ENCODE data around the gene AGTRAP. TPM values are rescaled to one million over a fixed set of nuclear protein-coding genes. Genes with fewer than 3 reads are reported as not detected.
A peak's percentile ranks its signal among the peaks of the same experiment; 100 is the strongest.

Gene AGTRAP
- 15.7 TPM for total RNA-seq

GRCh38 chr1:11735854-11736745, at the start of gene AGTRAP:
Gene AGTRAP, plus strand, starts transcription at chr1:11736136. Its CDS starts 73 bp downstream, at chr1:11736209.
- no peaks in the 10 kb centered on the region for H3K9me3 ChIP-seq (ENCODE audit: control insufficient read depth in 3 of 3, low read length in 3 of 3)
- H3K27ac ChIP-seq (ENCODE audit: low read depth, low read length) = peak within 1 kb of the TSS; percentile 90
- peaks cover 18 to 39% (median 27%) of the 10 kb centered on the region in 3 donors for H3K4me1 ChIP-seq (ENCODE audit: control insufficient read depth in 3 of 3, insufficient read depth in 3 of 3, low read length in 3 of 3)
- peak within 1 kb of the TSS; percentile 89 to 96 (median 94) for H3K9ac ChIP-seq (ENCODE audit: low read depth in 1 of 3, low read length in 3 of 3)
- H3K36me3 ChIP-seq (ENCODE audit: control insufficient read depth in 3 of 3, insufficient read depth in 3 of 3, low read length in 3 of 3) = peaks cover 0 to 2% (median 0%) of the 10 kb centered on the region in 3 donors
- peak within 1 kb of the TSS; percentile 98 to 100 (median 99) for H3K4me3 ChIP-seq (ENCODE audit: low read length in 3 of 3)
- H3K27me3 ChIP-seq (ENCODE audit: control insufficient read depth in 3 of 3, insufficient read depth in 3 of 3, low read length in 3 of 3) = no peaks in the 10 kb centered on the region

- H3K4me1 ChIP-seq (ENCODE audit: control insufficient read depth in 3 of 3, insufficient read depth in 3 of 3, low read length in 3 of 3) = peaks cover 7 to 11% (median 8%) of the 10 kb centered on the region in 3 donors
- H3K9ac ChIP-seq (ENCODE audit: low read depth in 1 of 3, low read length in 3 of 3) = no peak overlapping the region
- H3K27me3 ChIP-seq (ENCODE audit: control insufficient read depth in 3 of 3, insufficient read depth in 3 of 3, low read length in 3 of 3) = peaks cover 38 to 50% (median 41%) of the 10 kb centered on the region in 3 donors
- H3K4me3 ChIP-seq (ENCODE audit: low read length in 3 of 3) = no peak overlapping the region
- no peak overlapping the region for H3K27ac ChIP-seq (ENCODE audit: low read depth, low read length)
- H3K36me3 ChIP-seq (ENCODE audit: control insufficient read depth in 3 of 3, insufficient read depth in 3 of 3, low read length in 3 of 3) = no peaks in the 10 kb centered on the region
- no peaks in the 10 kb centered on the region for H3K9me3 ChIP-seq (ENCODE audit: control insufficient read depth in 3 of 3, low read length in 3 of 3)
Observed at GRCh38 chr1:11688506-11688905, 47.4 kb upstream of the AGTRAP start.

GRCh38 chr1:11690397-11691301, 45.3 kb upstream of the AGTRAP start:
- H3K9ac ChIP-seq (ENCODE audit: low read depth in 1 of 3, low read length in 3 of 3) = no peak overlapping the region

GRCh38 chr1:11691302-11691914, 44.5 kb upstream of the AGTRAP start, which contains the start of gene DRAXIN:
Gene DRAXIN, plus strand, starts transcription at chr1:11691710. Its CDS starts 14,549 bp downstream, at chr1:11706259.
- H3K27me3 ChIP-seq (ENCODE audit: control insufficient read depth in 3 of 3, insufficient read depth in 3 of 3, low read length in 3 of 3) = peaks cover 57 to 67% (median 58%) of the 10 kb centered on the region in 3 donors
- no peak within 1 kb of the TSS for H3K9ac ChIP-seq (ENCODE audit: low read depth in 1 of 3, low read length in 3 of 3)
- H3K36me3 ChIP-seq (ENCODE audit: control insufficient read depth in 3 of 3, insufficient read depth in 3 of 3, low read length in 3 of 3) = no peaks in the 10 kb centered on the region
- H3K27ac ChIP-seq (ENCODE audit: low read depth, low read length) = no peak within 1 kb of the TSS
- H3K9me3 ChIP-seq (ENCODE audit: control insufficient read depth in 3 of 3, low read length in 3 of 3) = no peaks in the 10 kb centered on the region
- peaks cover 8 to 14% (median 12%) of the 10 kb centered on the region in 3 donors for H3K4me1 ChIP-seq (ENCODE audit: control insufficient read depth in 3 of 3, insufficient read depth in 3 of 3, low read length in 3 of 3)
- peak within 1 kb of the TSS in 1 of 3 donors; percentile 41 for H3K4me3 ChIP-seq (ENCODE audit: low read length in 3 of 3)

More at GRCh38 chr1:11690397-11691301, 45.3 kb upstream of the AGTRAP start:
- Histone ChIP-seq H3K4me1 (ENCODE audit: control insufficient read depth in 3 of 3, insufficient read depth in 3 of 3, low read length in 3 of 3) (peaks cover 8 to 14% (median 12%) of the 10 kb centered on the region in 3 donors), H3K9me3 (ENCODE audit: control insufficient read depth in 3 of 3, low read length in 3 of 3) (no peaks in the 10 kb centered on the region), H3K27me3 (ENCODE audit: control insufficient read depth in 3 of 3, insufficient read depth in 3 of 3, low read length in 3 of 3) (peaks cover 55 to 67% (median 57%) of the 10 kb centered on the region in 3 donors), H3K27ac (ENCODE audit: low read depth, low read length) (no peak overlapping the region), H3K36me3 (ENCODE audit: control insufficient read depth in 3 of 3, insufficient read depth in 3 of 3, low read length in 3 of 3) (no peaks in the 10 kb centered on the region), H3K4me3 (ENCODE audit: low read length in 3 of 3) (peak overlapping the region in 1 of 3 donors; percentile 6)

GRCh38 chr1:11691928-11692711, 43.8 kb upstream of the AGTRAP start:
- H3K4me1 ChIP-seq (ENCODE audit: control insufficient read depth in 3 of 3, insufficient read depth in 3 of 3, low read length in 3 of 3) = peaks cover 8 to 14% (median 12%) of the 10 kb centered on the region in 3 donors
- H3K9ac ChIP-seq (ENCODE audit: low read depth in 1 of 3, low read length in 3 of 3) = no peak overlapping the region
- H3K36me3 ChIP-seq (ENCODE audit: control insufficient read depth in 3 of 3, insufficient read depth in 3 of 3, low read length in 3 of 3) = no peaks in the 10 kb centered on the region
- H3K27ac ChIP-seq (ENCODE audit: low read depth, low read length) = no peak overlapping the region
- no peak overlapping the region for H3K4me3 ChIP-seq (ENCODE audit: low read length in 3 of 3)
- H3K9me3 ChIP-seq (ENCODE audit: control insufficient read depth in 3 of 3, low read length in 3 of 3) = no peaks in the 10 kb centered on the region
- peaks cover 57 to 68% (median 60%) of the 10 kb centered on the region in 3 donors for H3K27me3 ChIP-seq (ENCODE audit: control insufficient read depth in 3 of 3, insufficient read depth in 3 of 3, low read length in 3 of 3)

- H3K27me3 ChIP-seq (ENCODE audit: control insufficient read depth in 3 of 3, insufficient read depth in 3 of 3, low read length in 3 of 3) = peaks cover 60 to 72% (median 70%) of the 10 kb centered on the region in 3 donors
- H3K36me3 ChIP-seq (ENCODE audit: control insufficient read depth in 3 of 3, insufficient read depth in 3 of 3, low read length in 3 of 3) = no peaks in the 10 kb centered on the region
- no peak overlapping the region for H3K4me3 ChIP-seq (ENCODE audit: low read length in 3 of 3)
- H3K4me1 ChIP-seq (ENCODE audit: control insufficient read depth in 3 of 3, insufficient read depth in 3 of 3, low read length in 3 of 3) = peaks cover 8 to 14% (median 12%) of the 10 kb centered on the region in 3 donors
- no peak overlapping the region for H3K27ac ChIP-seq (ENCODE audit: low read depth, low read length)
- H3K9ac ChIP-seq (ENCODE audit: low read depth in 1 of 3, low read length in 3 of 3) = no peak overlapping the region
- H3K9me3 ChIP-seq (ENCODE audit: control insufficient read depth in 3 of 3, low read length in 3 of 3) = no peaks in the 10 kb centered on the region
Observed at GRCh38 chr1:11693024-11693590, 42.8 kb upstream of the AGTRAP start.

DNA sequence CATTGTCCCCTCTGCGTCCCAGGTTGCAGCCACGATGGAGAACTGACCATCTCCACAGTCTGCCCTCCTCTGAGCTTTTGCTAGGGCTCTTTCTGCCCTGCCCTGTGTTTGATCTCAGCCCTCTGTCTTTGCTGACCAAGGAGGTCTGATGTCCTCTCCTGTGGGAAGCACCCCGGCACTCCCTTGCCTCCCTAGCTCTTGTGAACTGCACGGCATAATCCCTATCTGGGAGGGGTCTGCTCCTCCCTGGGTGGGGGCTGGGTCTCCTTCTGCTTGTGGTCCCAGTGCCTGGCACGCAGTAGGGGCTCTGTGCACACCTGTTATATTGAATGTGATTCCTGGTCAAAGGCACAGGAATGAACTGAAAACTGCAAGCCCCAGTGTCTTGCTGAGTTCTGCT, 42.0 kb upstream of the AGTRAP start:
- Histone ChIP-seq H3K4me1 (ENCODE audit: control insufficient read depth in 3 of 3, insufficient read depth in 3 of 3, low read length in 3 of 3) (peaks cover 8 to 14% (median 12%) of the 10 kb centered on the region in 3 donors), H3K36me3 (ENCODE audit: control insufficient read depth in 3 of 3, insufficient read depth in 3 of 3, low read length in 3 of 3) (no peaks in the 10 kb centered on the region), H3K9me3 (ENCODE audit: control insufficient read depth in 3 of 3, low read length in 3 of 3) (no peaks in the 10 kb centered on the region), H3K27ac (ENCODE audit: low read depth, low read length) (no peak overlapping the region), H3K9ac (ENCODE audit: low read depth in 1 of 3, low read length in 3 of 3) (peak overlapping the region in 1 of 3 donors; percentile 3), H3K27me3 (ENCODE audit: control insufficient read depth in 3 of 3, insufficient read depth in 3 of 3, low read length in 3 of 3) (peaks cover 58 to 75% (median 72%) of the 10 kb centered on the region in 3 donors), H3K4me3 (ENCODE audit: low read length in 3 of 3) (no peak overlapping the region)

DNA sequence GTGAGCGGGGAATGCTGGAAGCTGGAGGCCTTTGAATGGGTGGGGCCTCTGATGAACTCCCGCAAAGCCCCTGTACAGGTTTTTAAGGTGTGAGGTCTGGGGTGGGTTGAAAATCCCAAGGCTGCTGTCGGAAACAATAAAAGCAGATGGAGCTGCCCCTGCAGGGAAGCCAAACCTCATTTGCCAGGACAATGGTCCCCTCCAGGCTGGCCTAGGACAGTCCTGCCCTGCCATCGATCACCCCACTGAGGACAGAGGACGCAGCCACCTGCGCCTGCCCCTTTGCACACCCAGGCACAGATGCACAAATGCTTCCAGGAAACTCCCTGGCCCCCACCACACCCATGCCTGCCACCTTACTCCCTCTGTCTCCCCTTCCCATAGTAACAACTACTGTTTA, 40.1 kb upstream of the AGTRAP start:
- Histone ChIP-seq H3K36me3 (ENCODE audit: control insufficient read depth in 3 of 3, insufficient read depth in 3 of 3, low read length in 3 of 3) (no peaks in the 10 kb centered on the region), H3K27ac (ENCODE audit: low read depth, low read length) (no peak overlapping the region), H3K27me3 (ENCODE audit: control insufficient read depth in 3 of 3, insufficient read depth in 3 of 3, low read length in 3 of 3) (peaks cover 47 to 69% (median 67%) of the 10 kb centered on the region in 3 donors), H3K4me1 (ENCODE audit: control insufficient read depth in 3 of 3, insufficient read depth in 3 of 3, low read length in 3 of 3) (peaks cover 10 to 17% (median 14%) of the 10 kb centered on the region in 3 donors), H3K9me3 (ENCODE audit: control insufficient read depth in 3 of 3, low read length in 3 of 3) (no peaks in the 10 kb centered on the region), H3K9ac (ENCODE audit: low read depth in 1 of 3, low read length in 3 of 3) (no peak overlapping the region), H3K4me3 (ENCODE audit: low read length in 3 of 3) (no peak overlapping the region)

Measured in skeletal muscle tissue (tissue), 4 donors.